GM19239 (cell line): ENCODE measurements around the gene ACTR8.

Source experiments
- DNase-seq: peaks from one replicate; pipeline ENCODE4 v3.0.0; 2011; ENCODE audit warnings: low spot score; ENCODE audit not compliant: insufficient read length
- FAIRE-seq: peaks from 2 replicates; lab custom pipeline; 2011; peaks lifted over from hg19 to GRCh38; lab: Jason Lieb, UNC

Gene ACTR8

DNA sequence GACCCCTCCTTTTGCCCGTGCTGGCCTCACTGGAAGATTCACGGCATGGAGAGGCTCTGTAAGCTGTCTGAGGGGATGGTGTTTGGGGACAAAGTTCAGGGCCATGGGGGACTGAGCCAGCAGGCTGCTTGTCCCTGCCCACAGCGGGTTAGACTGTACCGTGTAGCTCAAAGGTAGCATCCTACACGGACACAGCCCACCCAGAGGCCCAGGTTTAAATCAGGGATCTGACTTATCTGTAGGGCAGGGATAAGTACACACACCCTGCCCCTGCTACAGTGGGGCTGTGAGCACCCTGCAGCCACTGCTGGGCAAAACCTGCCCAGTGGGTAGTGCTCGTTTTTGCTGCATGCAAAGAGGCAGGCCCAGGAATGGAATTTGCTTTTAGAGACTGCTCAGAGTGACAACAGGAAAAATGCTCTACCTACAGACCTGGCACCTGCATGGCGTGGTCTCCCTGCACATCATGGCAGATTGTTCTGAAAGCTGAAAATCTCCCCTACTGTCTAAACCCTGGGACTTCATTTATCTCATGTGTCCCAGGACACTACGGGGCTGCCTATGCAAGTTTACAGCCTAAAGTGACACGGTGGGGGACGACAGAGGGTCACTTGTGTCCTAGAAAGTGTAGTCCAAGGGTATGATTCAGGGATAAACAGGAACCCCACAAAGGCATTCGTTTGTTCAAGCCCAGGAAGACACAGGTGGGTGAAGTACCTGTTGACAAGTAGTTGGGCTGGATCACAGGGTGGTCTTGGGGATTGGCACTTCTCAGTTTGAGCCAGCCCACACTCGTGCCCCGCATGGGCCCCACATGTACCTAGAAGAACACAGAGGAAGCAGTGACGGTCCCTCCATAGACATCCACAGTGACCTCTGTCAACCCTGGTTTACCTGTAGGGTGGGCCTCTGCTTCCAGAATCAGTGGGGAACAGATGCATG, 63.5 kb downstream of the ACTR8 start:
- FAIRE-seq, result no peak
- no peak for DNase-seq

GRCh38 chr3:53817809-53818208, 64.1 kb downstream of the ACTR8 start:
- DNase-seq (no peak), FAIRE-seq (no peak)

- DNase-seq (no peak), FAIRE-seq (no peak)
These were observed 64.7 kb downstream of the ACTR8 start for GRCh38 chr3:53817211-53817610.
